Neural cell (in vitro differentiated cells): ENCODE measurements around the gene DDI1. TPM values are rescaled to one million over a fixed set of nuclear protein-coding genes. Genes with fewer than 3 reads are reported as not detected.

Experiments used
- H2AFZ ChIP-seq: fragments of 200-600, 300-800 bp; sonication (generic), shearing (Covaris generic); 2 replicates; pipeline ENCODE4 v1.6.0; 2014; ENCODE audit warnings: low read depth, mild to moderate bottlenecking, antibody characterized with exemption, low read length, moderate library complexity
- H3F3A ChIP-seq: fragments of 200-600 bp; shearing (Covaris generic); 2 replicates; pipeline ENCODE4 v1.6.1; 2016; ENCODE audit warnings: mild to moderate bottlenecking, moderate library complexity, mixed read lengths, antibody characterized with exemption, low read length; ENCODE audit not compliant: insufficient read depth, poor library complexity, severe bottlenecking
- H3K27ac ChIP-seq: fragments of 200-600, 300-800 bp; sonication (generic), shearing (Covaris generic); 2 replicates; pipeline ENCODE4 v1.5.1; 2014; ENCODE audit warnings: mild to moderate bottlenecking, low read length, moderate library complexity
- H3K27me3 ChIP-seq: fragments of 300-800, 200-600 bp; sonication (generic), shearing (Covaris generic); 2 replicates; pipeline ENCODE4 v1.6.0; 2014; ENCODE audit warnings: mild to moderate bottlenecking, low read depth, low read length, moderate library complexity; ENCODE audit not compliant: insufficient read depth
- H3K36me3 ChIP-seq: fragments of 300-800, 200-600 bp; sonication (generic), shearing (Covaris generic); 2 replicates; pipeline ENCODE4 v1.5.1; 2014; ENCODE audit warnings: mild to moderate bottlenecking, antibody characterized with exemption, low read length, moderate library complexity; ENCODE audit not compliant: insufficient read depth
- H3K4me2 ChIP-seq: fragments of 300-800, 200-600 bp; sonication (generic), shearing (Covaris generic); 2 replicates; pipeline ENCODE4 v1.6.0; 2014; ENCODE audit warnings: mild to moderate bottlenecking, low read length
- H3K4me3 ChIP-seq: fragments of 300-800, 200-600 bp; sonication (generic), shearing (Covaris generic); 2 replicates; pipeline ENCODE4 v1.5.1; 2014; ENCODE audit warnings: mild to moderate bottlenecking, low read length, moderate library complexity
- H3K79me2 ChIP-seq: fragments of 200-600 bp; shearing (Covaris generic); replicated peaks from 2 replicates; pipeline ENCODE4 v1.6.0; 2014; ENCODE audit warnings: mild to moderate bottlenecking, low read length, moderate library complexity; ENCODE audit not compliant: insufficient read depth
- H3K9ac ChIP-seq: fragments of 300-800, 200-600 bp; sonication (generic), shearing (Covaris generic); 2 replicates; pipeline ENCODE4 v1.6.1; 2016; ENCODE audit warnings: mild to moderate bottlenecking, low read length, mixed read lengths
- H3K9me2 ChIP-seq: fragments of 200-600 bp; shearing (Covaris generic); 2 replicates; pipeline ENCODE4 v1.6.1; 2016; ENCODE audit warnings: mild to moderate bottlenecking, low read length, mixed read lengths; ENCODE audit not compliant: insufficient read depth
- H3K9me3 ChIP-seq: fragments of 200-600, 300-800 bp; sonication (generic), shearing (Covaris generic); 2 replicates; pipeline ENCODE4 v1.6.1; 2016; ENCODE audit warnings: mild to moderate bottlenecking, mixed run types, low read length, moderate library complexity, mixed read lengths
- H4K20me1 ChIP-seq: fragments of 200-600 bp; shearing (Covaris generic); 2 replicates; pipeline ENCODE4 v1.6.1; 2016; ENCODE audit warnings: mild to moderate bottlenecking, mixed run types; ENCODE audit not compliant: insufficient read depth
- CTCF ChIP-seq: fragments of 450-650 bp; IDR thresholded peaks from 2 replicates; pipeline ENCODE4 v1.5.1; 2014; ENCODE audit warnings: antibody characterized with exemption, mild to moderate bottlenecking, moderate library complexity; ENCODE audit not compliant: poor library complexity, severe bottlenecking
- EP300 ChIP-seq: fragments of 450-650 bp; conservative IDR thresholded peaks from 2 replicates; pipeline ENCODE4 v1.6.1; 2014; ENCODE audit warnings: antibody characterized with exemption, mild to moderate bottlenecking, moderate library complexity; ENCODE audit not compliant: poor library complexity, severe bottlenecking
- EZH2 ChIP-seq: fragments of 200-600, 300-800 bp; shearing (Covaris generic), sonication (generic); IDR thresholded peaks from 2 replicates; pipeline ENCODE4 v1.6.1; 2014; ENCODE audit warnings: antibody characterized with exemption, low read length, borderline replicate concordance, mild to moderate bottlenecking; ENCODE audit not compliant: insufficient read depth, poor library complexity, severe bottlenecking
- MXI1 ChIP-seq: fragments of 450-650 bp; conservative IDR thresholded peaks from 2 replicates; pipeline ENCODE4 v1.6.1; 2014; ENCODE audit warnings: antibody characterized with exemption, mild to moderate bottlenecking; ENCODE audit not compliant: poor library complexity, severe bottlenecking
- POLR2AphosphoS5 ChIP-seq: IDR thresholded peaks from 2 replicates; pipeline ENCODE4 v1.6.1; 2012
- RAD21 ChIP-seq: fragments of 450-650 bp; conservative IDR thresholded peaks from 2 replicates; pipeline ENCODE4 v1.6.1; 2014; ENCODE audit warnings: antibody characterized with exemption, mild to moderate bottlenecking, moderate library complexity
- REST ChIP-seq: IDR thresholded peaks from 2 replicates; pipeline ENCODE4 v1.6.1; 2012; ENCODE audit warnings: borderline replicate concordance
- SMC3 ChIP-seq: fragments of 450-650 bp; conservative IDR thresholded peaks from 2 replicates; pipeline ENCODE4 v1.6.1; 2014; ENCODE audit warnings: antibody characterized with exemption, mild to moderate bottlenecking, moderate library complexity; ENCODE audit not compliant: poor library complexity
- TAF1 ChIP-seq: IDR thresholded peaks from 2 replicates; pipeline ENCODE4 v1.6.1; 2012; ENCODE audit warnings: low read depth
- polyA plus RNA-seq: library from polyadenylated mRNA; depleted of rRNA; stranded (reverse); fragments of >200 nt; gene quantifications from 2 replicates; pipeline ENCODE4 v1.2.3, GENCODE V29; 2014

Gene DDI1
- polyA plus RNA-seq, 1 donor from 2014 or later: not detected

GRCh38 chr11:104011044-104011443 is 25.4 kb upstream of the DDI1 start:
- H4K20me1 ChIP-seq: no peaks in the 10 kb centered on the region
- TF ChIP-seq TAF1 (no peak), EZH2 (no peak), POLR2AphosphoS5 (no peak), RAD21 (no peak), EP300 (no peak), SMC3 (no peak), REST (no peak), MXI1 (no peak), CTCF (no peak)
- H3K79me2 ChIP-seq: no peaks in the 10 kb centered on the region
- H3K9ac ChIP-seq: no peak overlapping the region
- no peaks in the 10 kb centered on the region for H3K36me3 ChIP-seq
- H3K9me2 ChIP-seq: no peaks in the 10 kb centered on the region
- H3K27ac ChIP-seq: no peak overlapping the region
- H3F3A ChIP-seq: no peaks in the 10 kb centered on the region
- no peak overlapping the region for H3K4me3 ChIP-seq
- H3K27me3 ChIP-seq: no peaks in the 10 kb centered on the region
- no peak overlapping the region for H2AFZ ChIP-seq
- no peak overlapping the region for H3K4me2 ChIP-seq
- H3K9me3 ChIP-seq: no peaks in the 10 kb centered on the region

GRCh38 chr11:104015649-104016415 is 20.6 kb upstream of the DDI1 start:
- no peak for TF ChIP-seq SMC3
- no peak for TF ChIP-seq EP300
- H3K9me3 ChIP-seq: no peaks in the 10 kb centered on the region

More at GRCh38 chr11:104015649-104016415, 20.6 kb upstream of the DDI1 start:
- no peak overlapping the region for H3K27ac ChIP-seq
- no peak overlapping the region for H2AFZ ChIP-seq
- no peaks in the 10 kb centered on the region for H3K9me2 ChIP-seq
- no peak overlapping the region for H3K4me2 ChIP-seq
- H3K4me3 ChIP-seq: no peak overlapping the region
- H3K79me2 ChIP-seq: no peaks in the 10 kb centered on the region
- H3F3A ChIP-seq: no peaks in the 10 kb centered on the region
- H3K9ac ChIP-seq: no peak overlapping the region
- H3K36me3 ChIP-seq: no peaks in the 10 kb centered on the region
- H3K27me3 ChIP-seq: no peaks in the 10 kb centered on the region
- H4K20me1 ChIP-seq: no peaks in the 10 kb centered on the region
